HUES64 (cell line): Measurements from ENCODE around the gene PPP1CA.

ENCODE experiments used
- H3K27ac ChIP-seq: 2 replicates; pipeline ENCODE4 v1.7.0; 2013; ENCODE audit warnings: low read depth, low read length, inconsistent platforms
- H3K27me3 ChIP-seq: 2 replicates; pipeline ENCODE4 v1.6.1; 2013; ENCODE audit warnings: mild to moderate bottlenecking, low read length; ENCODE audit not compliant: insufficient read depth
- H3K36me3 ChIP-seq: 2 replicates; pipeline ENCODE4 v1.6.1; 2013; ENCODE audit warnings: mild to moderate bottlenecking, low read length; ENCODE audit not compliant: insufficient read depth
- H3K4me1 ChIP-seq: 2 replicates; pipeline ENCODE4 v1.6.1; 2013; ENCODE audit warnings: mild to moderate bottlenecking, low read length, moderate library complexity; ENCODE audit not compliant: insufficient read depth
- H3K4me3 ChIP-seq: 2 replicates; pipeline ENCODE4 v1.5.1; 2013; ENCODE audit warnings: mild to moderate bottlenecking, low read length, moderate library complexity
- H3K9ac ChIP-seq: 2 replicates; pipeline ENCODE4 v1.6.1; 2013; ENCODE audit warnings: mild to moderate bottlenecking, low read depth, low read length
- H3K9me3 ChIP-seq: 2 replicates; pipeline ENCODE4 v1.6.1; 2013; ENCODE audit warnings: low read depth, low read length; ENCODE audit not compliant: insufficient read depth
- WGBS: fragments of 150-250, 120-280 bp; methylation state at CpG from one replicate; pipeline ENCODE4 v1.1.7; 2013; ENCODE audit warnings: missing lambda C conversion rate; 5-methylcytosine and 5-hydroxymethylcytosine counted together

Gene PPP1CA

DNA sequence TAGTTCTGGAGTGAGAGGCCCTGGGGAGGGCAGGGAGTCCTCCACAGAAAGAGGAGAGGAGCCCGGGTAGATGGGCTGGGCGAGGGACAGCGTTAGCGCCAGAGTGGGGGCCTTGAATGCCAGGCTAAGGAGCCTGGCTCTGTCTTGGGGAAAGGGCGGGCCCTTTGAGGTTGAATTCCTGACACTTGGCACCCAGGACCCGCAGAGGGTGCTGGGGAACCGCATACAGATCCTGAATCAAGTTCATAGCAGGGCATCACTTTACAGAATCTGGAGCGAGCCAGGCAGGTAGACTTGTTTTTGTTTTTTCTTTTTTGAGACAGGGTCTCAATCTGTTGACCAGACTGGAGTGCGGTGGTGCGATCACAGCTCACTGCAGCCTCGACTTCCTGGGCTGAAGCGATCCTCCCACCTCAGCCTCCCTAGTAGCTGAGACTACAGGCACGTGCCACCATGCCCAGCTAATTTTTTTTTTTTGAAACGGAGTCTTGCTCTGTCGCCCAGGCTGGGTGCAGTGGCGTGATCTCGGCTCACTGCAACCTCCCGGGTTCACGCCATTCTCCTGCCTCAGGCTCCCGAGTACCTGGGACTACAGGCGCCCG lies 19.9 kb upstream of the PPP1CA start:
- H3K9ac ChIP-seq = no peak overlapping the region
- H3K27me3 ChIP-seq = peaks cover 13% of the 10 kb centered on the region
- H3K9me3 ChIP-seq = no peaks in the 10 kb centered on the region
- no peaks in the 10 kb centered on the region for H3K36me3 ChIP-seq
- WGBS = 79% methylated on average over 22 of the region's 22 CpGs
- no peak overlapping the region for H3K27ac ChIP-seq
- H3K4me1 ChIP-seq = 0 out of 2 replicates have a peak, but pooled peaks cover 7% of the 10 kb centered on the region
- peak overlapping the region; percentile 29 for H3K4me3 ChIP-seq

DNA sequence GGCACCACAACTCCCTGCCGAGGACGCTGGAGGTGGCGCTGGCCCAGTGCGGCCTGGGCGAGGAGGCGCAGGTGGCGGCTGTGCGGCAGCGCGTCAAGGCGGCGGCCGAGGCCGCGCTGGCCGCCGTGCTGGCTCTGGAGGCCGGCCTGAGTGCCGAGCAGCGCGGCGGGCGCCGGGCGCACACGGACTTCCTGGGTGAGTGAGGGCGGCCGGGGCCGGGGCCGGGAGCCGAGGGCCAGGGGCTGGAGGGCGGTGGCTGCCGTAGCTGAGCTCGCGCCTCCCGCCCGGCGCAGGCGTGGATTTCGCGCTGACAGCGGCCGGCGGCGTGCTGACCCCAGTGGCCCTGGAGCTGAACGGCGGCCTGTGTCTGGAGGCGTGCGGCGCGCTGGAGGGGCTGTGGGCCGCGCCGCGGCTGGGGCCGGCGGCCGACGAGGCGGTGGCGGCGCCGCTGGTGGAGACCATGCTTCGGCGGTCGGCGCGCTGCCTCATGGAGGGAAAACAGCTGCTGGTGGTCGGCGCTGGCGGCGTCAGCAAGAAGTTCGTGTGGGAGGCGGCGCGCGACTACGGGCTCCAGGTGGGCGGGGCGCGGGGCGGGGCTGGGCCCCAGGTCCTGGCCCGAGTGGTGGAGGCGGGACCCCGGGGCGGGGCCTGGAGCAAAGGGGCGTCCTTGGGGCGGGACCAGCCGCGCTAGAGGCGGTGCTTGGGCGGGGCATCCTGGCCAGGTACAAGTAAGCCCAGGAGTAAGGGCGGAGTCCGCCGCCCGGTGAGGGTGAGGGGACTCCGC lies 19.2 kb upstream of the PPP1CA start:
- Histone ChIP-seq H3K36me3 (no peaks in the 10 kb centered on the region), H3K4me3 (peak overlapping the region; percentile 72), H3K27ac (peak overlapping the region; percentile 55; the same call in 1 of the 2 replicates), H3K27me3 (peaks cover 13% of the 10 kb centered on the region), H3K4me1 (0 out of 2 replicates have a peak, but pooled peaks cover 7% of the 10 kb centered on the region), H3K9ac (peak overlapping the region; percentile 82), H3K9me3 (no peaks in the 10 kb centered on the region)
- WGBS = 1% methylated on average over 97 of the region's 97 CpGs

DNA sequence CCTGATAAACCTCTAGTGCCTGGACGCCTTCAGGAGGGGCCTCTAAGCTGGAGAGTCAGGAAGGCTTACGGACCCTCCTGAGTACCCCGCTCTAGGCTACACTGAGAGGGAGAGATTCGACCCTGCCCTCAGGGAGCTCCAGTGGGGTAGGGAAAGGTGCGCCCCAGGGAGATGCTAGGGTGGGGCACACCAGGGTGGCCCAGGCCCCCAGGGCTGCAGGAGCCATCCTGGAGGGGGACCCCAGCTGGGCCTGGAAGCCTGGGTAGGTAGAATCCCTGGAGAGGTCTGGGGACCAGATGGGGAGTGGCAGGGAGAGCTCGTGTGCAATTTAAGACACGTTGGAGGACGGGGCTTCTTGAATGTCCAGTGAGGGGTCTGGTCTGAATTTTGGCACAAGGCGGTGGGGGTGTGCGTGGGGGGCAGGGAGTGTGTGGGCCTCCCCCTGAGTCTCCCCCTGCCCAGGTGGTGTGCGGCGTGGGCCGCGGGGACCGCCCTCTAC lies 18.5 kb upstream of the PPP1CA start:
- Histone ChIP-seq H3K9me3 (no peaks in the 10 kb centered on the region), H3K27ac (no peak overlapping the region), H3K4me3 (peak overlapping the region; percentile 72), H3K9ac (peak overlapping the region; percentile 82), H3K4me1 (0 out of 2 replicates have a peak, but pooled peaks cover 7% of the 10 kb centered on the region), H3K27me3 (peaks cover 14% of the 10 kb centered on the region), H3K36me3 (no peaks in the 10 kb centered on the region)
- WGBS = 43% methylated on average over 15 of the region's 15 CpGs

DNA sequence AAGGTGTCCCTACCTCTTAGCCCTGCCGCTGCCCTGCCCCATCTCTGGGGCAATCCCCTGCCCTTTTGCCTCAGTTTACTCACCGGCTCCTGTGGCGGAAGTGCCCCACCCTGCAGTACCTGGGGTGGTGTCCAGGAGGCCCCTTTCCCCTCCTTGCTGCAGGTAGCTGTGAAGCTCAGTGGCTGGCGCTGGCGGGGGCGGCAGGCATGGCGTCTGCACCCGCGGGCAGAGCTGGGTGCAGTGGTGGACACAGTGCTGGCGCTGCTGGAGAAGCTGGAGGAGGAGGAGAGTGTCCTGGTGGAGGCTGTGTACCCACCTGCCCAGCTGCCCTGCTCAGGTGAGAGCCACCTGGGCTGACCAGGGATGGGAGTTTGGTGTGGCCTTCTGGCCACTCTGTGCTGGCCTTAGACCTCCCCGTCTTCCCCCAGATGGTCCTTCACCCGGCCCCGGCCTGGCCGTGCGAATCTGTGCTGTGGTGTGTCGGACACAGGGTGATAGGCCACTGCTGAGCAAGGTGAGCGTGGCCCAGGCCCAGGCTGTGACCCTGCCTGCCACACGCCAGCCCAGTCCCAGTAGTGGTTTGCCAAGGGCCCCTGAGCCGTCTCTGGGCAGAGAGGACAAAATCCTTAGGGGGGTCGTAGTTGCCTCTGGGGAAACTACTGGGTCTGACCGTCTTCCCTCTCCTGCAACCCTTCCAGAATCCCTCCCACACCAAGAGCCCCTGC lies 17.8 kb upstream of the PPP1CA start:
- 96% methylated on average over 21 of the region's 21 CpGs for WGBS
- Histone ChIP-seq H3K4me3 (no peak overlapping the region), H3K36me3 (no peaks in the 10 kb centered on the region), H3K27me3 (peaks cover 21% of the 10 kb centered on the region), H3K9ac (no peak overlapping the region), H3K9me3 (no peaks in the 10 kb centered on the region), H3K27ac (no peak overlapping the region), H3K4me1 (0 out of 2 replicates have a peak, but pooled peaks cover 7% of the 10 kb centered on the region)

DNA sequence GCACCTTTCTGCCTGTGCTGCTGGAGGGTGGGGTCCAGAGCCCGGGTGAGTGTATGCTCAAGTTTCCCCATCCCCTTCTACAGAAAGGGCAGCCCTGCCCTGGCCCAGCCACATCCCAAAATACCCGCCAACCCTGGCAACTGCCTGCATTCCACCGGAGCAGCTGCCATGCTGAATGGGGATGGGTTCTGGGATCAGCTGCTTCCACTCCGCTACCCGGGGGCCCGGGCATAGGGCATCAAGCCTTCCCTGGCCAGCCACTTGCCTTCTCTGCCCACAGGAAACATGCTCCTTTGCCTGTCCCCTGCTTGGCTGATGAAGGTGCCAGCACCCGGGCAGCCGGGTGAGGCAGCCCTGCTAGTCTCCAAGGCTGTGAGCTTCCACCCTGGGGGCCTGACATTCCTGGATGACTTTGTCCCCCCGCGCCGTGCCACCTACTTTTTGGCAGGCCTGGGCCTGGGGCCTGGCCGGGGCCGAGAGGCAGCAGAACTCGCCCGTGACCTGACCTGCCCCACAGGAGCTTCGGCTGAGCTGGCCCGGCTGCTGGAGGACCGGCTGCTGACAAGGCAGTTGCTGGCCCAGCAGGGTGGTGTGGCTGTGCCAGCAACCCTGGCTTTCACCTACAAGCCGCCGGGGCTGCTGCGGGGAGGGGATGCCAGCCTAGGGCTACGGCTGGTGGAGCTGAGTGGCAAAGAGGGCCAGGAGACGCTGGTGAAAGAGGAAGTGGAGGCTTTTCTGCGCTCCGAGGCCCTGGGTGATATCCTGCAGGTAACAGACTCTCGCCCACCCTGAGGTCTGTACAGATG lies 17.0 kb upstream of the PPP1CA start:
- no peak overlapping the region for H3K9ac ChIP-seq
- WGBS = 92% methylated on average over 26 of the region's 26 CpGs

DNA sequence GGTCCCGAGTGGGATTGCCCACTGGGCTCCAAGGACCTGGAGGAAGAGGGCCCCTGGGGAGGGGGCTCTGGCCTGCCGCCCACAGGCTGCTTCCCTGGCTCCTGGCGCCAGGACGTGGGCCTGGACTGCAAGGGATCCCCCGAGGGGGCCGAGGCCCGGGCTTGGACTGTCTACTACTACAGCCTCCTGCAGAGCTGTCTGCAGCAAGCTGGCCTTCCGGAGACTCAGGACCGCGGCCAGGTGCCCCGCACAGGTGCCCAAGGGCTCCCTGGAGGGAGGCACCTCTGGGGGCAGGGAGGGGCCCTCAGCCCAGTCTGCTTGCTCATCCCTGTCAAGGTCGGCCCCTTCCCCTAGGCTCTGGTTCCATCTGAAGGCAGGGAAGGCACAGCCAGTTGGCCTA lies 15.8 kb upstream of the PPP1CA start:
- H3K4me1 ChIP-seq = 0 out of 2 replicates have a peak, but pooled peaks cover 7% of the 10 kb centered on the region
- H3K9ac ChIP-seq = no peak overlapping the region
- no peaks in the 10 kb centered on the region for H3K9me3 ChIP-seq
- H3K4me3 ChIP-seq = no peak overlapping the region
- H3K27me3 ChIP-seq = peaks cover 29% of the 10 kb centered on the region
- 85% methylated on average over 12 of the region's 12 CpGs for WGBS
- H3K36me3 ChIP-seq = no peaks in the 10 kb centered on the region
- no peak overlapping the region for H3K27ac ChIP-seq

More for the DNA sequence above, 17.0 kb upstream of the PPP1CA start:
- peaks cover 24% of the 10 kb centered on the region for H3K27me3 ChIP-seq
- H3K9me3 ChIP-seq = no peaks in the 10 kb centered on the region
- no peak overlapping the region for H3K27ac ChIP-seq
- no peak overlapping the region for H3K4me3 ChIP-seq
- 0 out of 2 replicates have a peak, but pooled peaks cover 7% of the 10 kb centered on the region for H3K4me1 ChIP-seq
- no peaks in the 10 kb centered on the region for H3K36me3 ChIP-seq

DNA sequence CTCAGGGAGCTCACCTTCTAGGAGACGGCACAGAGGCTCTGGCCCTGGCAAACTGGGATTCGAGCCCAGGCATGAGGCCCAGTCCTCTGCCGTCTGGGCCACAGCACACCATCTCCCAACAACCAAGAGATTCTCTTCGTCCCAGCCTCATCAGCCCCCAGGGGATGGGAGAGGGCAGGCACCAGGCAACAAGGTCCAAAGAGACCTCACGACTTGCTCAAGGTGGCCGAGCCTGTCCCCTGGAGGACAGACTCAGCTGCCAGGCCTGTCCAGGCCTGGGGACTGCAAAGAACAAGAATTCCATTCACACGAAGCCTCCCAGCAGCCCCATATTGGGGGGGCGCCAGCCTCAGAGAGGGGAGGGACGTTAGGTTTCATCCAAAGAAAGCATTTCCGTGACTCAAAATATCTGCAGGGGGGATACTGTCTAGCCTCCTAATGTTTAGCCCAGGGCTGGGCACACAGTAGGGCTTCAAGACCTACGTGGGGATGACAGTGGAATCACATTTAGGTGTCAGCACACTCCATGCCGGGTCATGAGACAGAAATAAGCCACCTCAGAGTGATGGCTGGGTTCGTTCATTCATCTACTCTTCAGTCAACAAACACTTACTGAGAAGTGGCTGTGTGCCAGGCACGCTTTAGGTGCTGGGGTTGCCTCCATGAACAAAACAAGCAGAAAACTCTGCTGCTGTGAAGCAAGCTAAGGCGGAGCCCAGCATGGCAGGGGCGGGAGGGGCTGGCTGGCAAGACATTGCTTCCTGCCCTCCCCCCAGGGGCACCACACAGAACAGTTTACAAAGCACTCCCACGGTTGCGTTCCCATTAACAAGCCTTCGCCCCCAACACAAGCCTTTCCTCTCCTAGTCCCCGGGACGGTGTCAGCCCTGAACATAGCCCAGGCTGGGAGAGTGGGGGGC lies 15.0 kb upstream of the PPP1CA start:
- Histone ChIP-seq H3K4me3 (no peak overlapping the region), H3K27me3 (peaks cover 31% of the 10 kb centered on the region), H3K27ac (no peak overlapping the region), H3K9me3 (no peaks in the 10 kb centered on the region), H3K36me3 (no peaks in the 10 kb centered on the region), H3K9ac (no peak overlapping the region), H3K4me1 (0 out of 2 replicates have a peak, but pooled peaks cover 7% of the 10 kb centered on the region)
- WGBS = 80% methylated on average over 21 of the region's 21 CpGs

DNA sequence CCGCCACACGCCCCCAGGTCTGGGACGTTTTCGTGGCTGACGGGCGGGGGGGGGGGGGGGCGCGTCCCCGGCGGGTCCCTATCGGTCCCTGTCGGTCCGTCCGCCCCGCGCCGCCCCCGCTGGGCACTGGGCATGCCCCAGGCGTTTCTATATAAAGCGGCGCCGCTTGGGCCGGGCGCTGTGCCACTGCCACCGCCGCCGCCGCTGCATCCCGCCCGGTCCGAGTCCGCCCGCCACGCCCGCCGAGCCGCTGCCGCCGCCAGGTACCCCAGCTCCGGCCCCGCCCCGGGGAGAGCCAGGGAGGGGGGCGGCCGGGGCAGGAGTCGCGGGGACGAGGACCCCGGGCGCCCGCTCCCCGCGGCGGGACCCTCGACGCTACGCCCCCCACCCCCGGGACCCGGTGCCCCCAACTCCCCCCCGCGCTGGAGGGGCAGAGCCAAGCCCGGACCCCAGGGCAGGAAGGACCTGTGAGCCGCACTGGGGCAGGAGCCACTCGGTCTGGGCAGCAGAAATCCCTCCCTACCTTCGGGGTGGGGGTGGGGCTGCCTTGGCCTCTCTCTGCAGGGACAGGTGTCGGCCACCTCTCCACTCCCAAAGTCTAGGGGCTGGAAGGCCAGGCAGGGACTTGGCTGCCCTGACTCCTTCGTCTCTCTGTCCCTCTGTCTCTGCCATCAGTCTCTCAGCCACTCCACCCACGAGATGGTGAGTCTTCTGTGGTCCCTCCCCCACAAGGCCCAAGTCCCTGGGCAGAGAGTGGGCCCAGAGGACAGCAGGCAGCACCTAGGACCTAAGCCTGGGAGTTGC lies 14.0 kb upstream of the PPP1CA start, which contains the start of gene CARNS1:
Gene CARNS1 (plus strand): TSS at position 178 of the 804 bp plus-strand sequence. CDS start 522 bp downstream, at position 700.
- Histone ChIP-seq H3K27ac (no peak within 1 kb of the TSS), H3K36me3 (no peaks in the 10 kb centered on the region), H3K9ac (no peak within 1 kb of the TSS), H3K9me3 (no peaks in the 10 kb centered on the region), H3K4me3 (peak within 1 kb of the TSS; percentile 52), H3K4me1 (0 out of 2 replicates have a peak, but pooled peaks cover 7% of the 10 kb centered on the region), H3K27me3 (peaks cover 33% of the 10 kb centered on the region)
- WGBS = 4% methylated on average over 55 of the region's 67 CpGs

DNA sequence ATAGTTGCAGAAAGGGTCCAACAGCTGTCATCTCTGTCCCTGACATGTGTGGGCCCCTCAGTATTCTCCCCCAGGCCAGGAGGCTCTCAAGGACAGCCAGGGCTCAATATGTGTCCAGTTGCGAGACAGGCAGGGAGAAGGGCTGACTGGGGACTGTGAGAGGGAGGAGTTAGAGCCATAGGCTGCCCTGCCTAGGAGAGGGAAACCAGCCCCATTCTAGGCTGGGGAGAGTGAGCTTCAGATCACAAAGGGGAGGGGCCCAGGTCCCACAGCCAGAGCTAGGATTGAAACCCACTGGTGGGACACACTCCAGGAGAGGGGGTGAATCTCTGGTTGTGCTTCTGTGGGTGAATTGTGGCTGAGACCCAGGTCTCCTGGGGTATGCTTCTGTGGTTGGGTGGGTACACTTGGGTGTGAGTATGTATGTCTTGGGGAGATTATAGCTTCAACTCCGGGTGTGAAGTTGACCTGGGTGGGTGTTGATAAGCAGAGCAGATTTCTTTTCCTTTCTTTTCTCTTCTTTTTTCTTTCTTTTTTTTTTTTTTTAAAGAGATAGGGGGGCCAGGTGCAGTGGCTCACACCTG lies 11.7 kb upstream of the PPP1CA start:
- peaks cover 8% of the 10 kb centered on the region; the same call in 1 of the 2 replicates for H3K4me1 ChIP-seq
- no peak overlapping the region for H3K4me3 ChIP-seq
- 80% methylated on average over 1 of the region's 2 CpGs for WGBS
- H3K27ac ChIP-seq = no peak overlapping the region
- H3K9ac ChIP-seq = no peak overlapping the region
- no peaks in the 10 kb centered on the region for H3K9me3 ChIP-seq
- H3K27me3 ChIP-seq = peaks cover 20% of the 10 kb centered on the region
- H3K36me3 ChIP-seq = no peaks in the 10 kb centered on the region
